ENCODE results near the gene BSND.
"Not testable (repeated sequence)": the region's sequence is repeated elsewhere in the genome, so short reads cannot be mapped to it uniquely, and the experiment has no call there.

Gene BSND
- total RNA-seq, result 0 to 3.5 (median 0) reads per million in 17 experiments

- DNase-seq, result no peak
These were observed at the start of gene BSND for GRCh38 chr1:54998677-54999076. TSS of gene BSND (plus strand) at chr1:54998933. CDS start at chr1:54999187, 254 bp downstream.

GRCh38 chr1:54949053-54949452 lies 49.7 kb upstream of the BSND start:
- peak; percentile 11 to 49 (median 44) for DNase-seq

- DNase-seq, result no peak
These were observed 48.7 kb upstream of the BSND start for GRCh38 chr1:54950006-54950368.

DNA sequence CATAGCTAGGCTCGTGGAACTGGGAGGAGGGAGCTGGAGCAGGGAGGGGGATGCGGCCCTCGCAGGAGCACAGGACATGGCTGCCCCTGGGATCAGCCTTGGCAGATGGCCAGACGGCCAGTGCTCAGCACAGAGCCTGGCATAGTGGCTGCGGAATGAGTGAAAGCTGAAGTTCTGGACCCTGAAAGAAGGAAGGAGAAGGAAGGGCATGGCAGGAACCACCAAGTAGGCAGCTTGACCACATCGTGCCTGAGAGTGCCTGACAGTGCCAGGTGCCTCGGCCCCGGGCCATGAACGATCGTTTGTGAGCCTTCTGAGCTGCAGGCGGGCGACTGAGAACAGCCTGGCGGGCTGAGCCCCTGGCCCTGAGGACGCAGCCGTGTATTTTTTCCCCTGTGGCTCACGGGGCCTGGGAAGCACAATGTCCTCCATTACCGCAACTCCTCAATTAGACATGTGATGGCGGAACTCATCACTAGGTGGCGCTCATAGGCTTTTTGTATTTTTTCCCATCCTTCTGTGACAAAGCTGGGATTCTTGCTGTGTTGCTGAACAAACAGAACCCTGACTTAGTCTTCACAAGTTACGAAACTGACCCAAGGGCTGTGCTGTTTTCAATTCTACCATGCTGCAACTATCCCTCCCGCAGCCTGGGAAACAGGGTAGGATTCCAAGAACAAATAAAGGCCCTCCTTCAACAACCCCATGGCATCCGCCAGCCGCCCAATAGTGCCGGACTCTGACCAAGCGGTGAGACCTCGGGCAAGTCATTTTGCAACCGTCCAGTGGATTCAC lies 48.2 kb upstream of the BSND start:
- DNase-seq, result peak; percentile 82 to 92 (median 85)

DNA sequence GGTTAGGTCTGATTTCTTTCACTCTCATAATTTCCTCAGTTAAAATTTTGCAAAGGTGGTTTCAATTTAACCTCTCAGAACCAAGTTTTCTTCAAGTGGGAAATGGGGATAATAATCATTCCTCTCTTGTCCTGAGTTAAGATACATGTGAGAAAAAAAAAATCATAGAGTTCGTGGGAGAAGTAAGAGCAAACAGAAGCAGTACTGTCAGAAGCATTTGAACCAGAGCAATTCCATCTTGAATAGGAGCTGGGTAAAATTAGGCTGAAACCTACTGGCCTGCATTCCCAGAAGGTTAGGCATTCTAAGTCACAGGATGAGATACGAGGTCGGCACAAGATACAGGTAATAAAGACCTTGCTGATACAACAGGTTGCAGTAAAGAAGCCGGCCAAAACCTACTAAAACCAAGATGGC lies 46.9 kb upstream of the BSND start:
- no peak for DNase-seq

DNA sequence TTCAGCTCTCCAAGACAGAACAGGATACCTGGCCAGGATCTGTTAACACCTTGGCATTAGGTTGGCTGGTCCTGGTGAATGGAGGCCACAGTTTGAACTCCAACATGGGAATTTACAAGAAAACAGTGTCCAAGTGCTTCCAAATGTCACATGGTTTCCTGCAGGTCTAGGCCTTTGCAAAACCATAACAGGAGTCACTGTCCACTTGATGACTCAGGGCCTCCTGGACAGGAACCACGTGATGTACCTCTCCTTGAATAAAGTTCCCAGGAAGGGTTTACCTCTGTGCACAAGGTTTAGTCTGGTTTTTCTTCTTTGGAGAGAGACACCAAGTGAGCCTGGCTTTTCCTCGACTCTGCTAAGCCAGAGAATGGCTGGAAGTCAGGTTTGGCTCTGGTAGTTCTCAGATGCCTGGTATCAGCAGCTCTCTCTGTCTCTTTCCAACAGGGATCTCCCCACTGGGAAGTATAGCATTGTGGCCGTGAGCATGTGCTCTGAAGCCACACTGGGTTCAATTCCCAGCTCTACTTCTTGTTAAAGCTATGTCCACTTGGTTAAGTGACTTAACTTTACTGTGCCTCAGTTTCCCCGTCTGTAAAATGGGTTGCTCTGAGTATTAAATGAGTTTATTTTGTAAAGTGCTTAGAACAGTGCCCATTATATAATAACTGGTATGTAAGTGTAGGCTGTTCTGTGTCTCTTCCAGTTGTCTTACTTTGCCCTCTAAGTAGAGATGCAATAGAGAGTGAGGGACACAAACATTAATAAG lies 45.6 kb upstream of the BSND start:
- DNase-seq, result no peak

GRCh38 chr1:54953846-54954245 lies 44.9 kb upstream of the BSND start:
- peak in 1 of 4 experiments; percentile 19 for DNase-seq

- DNase-seq, result no peak
These were observed 43.4 kb upstream of the BSND start for GRCh38 chr1:54955359-54955758.

GRCh38 chr1:54956726-54957125 lies 42.0 kb upstream of the BSND start:
- DNase-seq, result no peak

DNA sequence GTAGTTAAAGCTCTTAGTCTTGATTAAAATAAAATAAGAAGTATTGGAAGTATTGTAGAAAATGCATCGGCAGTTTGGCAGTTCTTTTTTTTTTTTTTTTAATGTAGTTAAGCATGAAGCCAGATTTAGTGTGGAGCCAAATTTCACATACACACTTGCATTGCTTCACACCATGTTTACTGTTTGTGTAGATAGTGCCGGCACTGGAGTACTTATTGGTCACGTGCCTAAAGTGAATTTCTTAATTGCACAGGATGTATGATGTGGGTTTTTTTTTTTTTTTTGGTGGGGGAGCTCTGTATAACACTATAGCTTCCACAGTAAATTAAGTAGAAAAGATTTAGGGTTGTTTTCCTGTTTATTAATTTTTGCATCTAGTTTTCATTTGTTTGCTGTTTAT lies 39.5 kb upstream of the BSND start:
- DNase-seq, result no peak

- DNase-seq, result no peak
These were observed 35.9 kb upstream of the BSND start for GRCh38 chr1:54962612-54963395.

GRCh38 chr1:54963829-54964228 lies 34.9 kb upstream of the BSND start:
- not testable (repeated sequence) for DNase-seq

DNA sequence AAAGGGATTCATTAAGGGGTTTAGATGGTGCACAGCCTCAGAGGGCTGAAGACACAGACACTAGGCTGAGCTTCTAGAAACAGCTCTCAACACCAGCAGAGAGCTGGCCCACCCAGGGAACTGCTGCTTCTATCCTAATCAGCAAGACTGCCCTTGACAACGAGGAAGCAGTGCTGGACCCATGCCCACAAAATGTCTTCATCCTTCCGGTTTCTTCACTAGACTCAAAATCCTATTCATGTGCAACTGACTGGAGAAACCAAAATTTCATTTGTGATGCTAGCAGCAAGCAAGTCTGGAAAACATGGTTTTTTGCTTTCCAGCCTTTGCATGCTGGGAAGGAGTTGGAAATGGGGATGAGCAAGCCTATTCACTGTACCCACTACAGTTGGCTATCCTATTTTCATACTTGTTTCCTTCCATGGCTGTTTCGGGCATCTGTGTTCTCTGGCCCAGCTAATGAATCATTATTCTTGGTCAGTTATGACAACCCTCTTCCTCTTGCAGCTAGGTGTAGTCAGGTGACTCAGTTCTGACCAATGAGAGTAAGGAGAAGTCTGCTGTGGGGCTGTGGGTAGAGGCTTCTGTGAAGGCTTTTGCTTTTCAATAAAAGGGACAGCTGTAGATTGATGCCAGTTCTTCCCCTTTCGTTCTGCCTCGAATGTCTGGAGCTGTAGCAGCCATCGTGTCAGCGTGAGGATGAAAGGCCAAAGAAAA lies 33.0 kb upstream of the BSND start:
- peak; percentile 87 to 91 (median 90) for DNase-seq

GRCh38 chr1:54967372-54967771 lies 31.4 kb upstream of the BSND start:
- DNase-seq, result peak; percentile 26 to 61 (median 38)

DNA sequence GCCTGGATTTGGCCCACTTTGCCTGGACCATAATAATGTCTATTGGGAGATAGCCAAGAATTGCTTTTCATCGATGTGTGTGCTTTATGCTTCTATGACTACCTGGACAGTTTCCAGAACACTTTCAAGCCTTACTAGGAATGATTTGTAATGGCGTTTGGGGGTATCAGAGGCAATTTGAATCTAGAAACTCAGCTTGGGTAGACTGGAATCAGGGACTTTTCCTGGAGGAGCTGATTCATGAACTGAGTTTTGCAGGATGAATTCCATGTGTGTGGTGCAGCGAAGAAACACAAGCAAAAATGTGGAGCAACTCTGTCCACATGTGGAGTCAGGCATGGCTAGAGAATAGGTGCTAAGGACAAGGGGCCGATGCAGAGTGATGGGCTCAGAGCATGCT lies 30.2 kb upstream of the BSND start:
- no peak for DNase-seq

GRCh38 chr1:54969879-54970278 lies 28.9 kb upstream of the BSND start:
- DNase-seq, result no peak

- DNase-seq, result no peak
These were observed 27.8 kb upstream of the BSND start for GRCh38 chr1:54970901-54971300.

- peak; percentile 60 to 76 (median 68) for DNase-seq
These were observed 27.4 kb upstream of the BSND start for GRCh38 chr1:54971317-54971791.

DNA sequence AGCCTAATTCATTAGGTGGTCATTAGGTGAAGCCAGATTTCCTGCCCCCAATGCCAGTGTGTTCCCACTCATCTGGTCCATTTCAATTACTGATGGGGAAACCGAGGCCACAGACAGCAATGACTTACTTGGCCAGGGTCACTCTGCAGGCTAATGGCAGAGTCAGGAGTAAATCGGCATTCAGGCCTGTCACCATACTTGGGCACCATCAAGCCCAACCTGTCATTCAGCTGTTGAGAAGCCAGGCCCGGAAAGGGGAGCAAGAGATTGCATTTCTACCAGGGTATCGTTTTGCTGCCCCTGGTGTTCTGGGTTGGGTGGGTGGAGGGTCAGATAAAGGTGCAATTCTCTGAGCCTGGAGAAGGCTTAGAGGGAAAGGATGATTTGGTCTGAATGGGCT lies 26.3 kb upstream of the BSND start:
- no peak for DNase-seq

DNA sequence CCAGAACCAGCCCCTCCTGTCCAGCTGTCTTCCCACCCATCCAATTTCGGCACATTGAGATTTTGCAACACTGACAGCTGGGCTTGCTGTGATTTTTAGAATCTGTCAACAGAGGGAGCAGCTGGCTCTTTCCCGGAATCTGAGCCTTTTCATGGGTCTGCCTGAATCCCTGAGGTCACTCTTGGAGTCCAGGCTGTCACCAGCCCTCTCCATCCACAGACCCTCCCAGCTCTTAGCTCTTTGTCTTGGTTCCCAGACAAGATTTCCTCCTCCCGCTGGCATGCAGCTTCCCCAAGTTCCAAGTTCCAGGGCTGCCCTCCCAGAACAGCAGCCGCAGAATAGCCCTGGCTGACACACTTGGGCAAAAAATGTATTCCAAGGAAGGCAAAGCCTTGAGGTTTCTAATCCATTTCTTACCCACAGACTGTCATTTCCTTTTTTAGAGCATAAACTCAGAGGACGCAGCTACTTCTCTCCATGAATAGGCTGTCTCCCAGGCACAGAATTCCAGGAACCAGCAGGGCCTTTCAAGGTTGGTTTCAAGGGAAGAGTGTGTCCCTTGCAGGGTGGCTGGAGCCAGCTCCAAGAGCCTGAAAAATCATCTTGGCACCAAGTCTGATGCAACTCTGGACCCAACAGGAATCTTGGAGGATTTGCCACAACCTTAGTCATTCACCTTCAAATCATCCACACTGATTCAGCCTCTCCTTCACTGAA lies 25.4 kb upstream of the BSND start:
- peak in 3 of 4 experiments; percentile 27 to 28 (median 27) for DNase-seq

GRCh38 chr1:54975356-54976108 lies 23.2 kb upstream of the BSND start:
- DNase-seq, result no peak
